ENCODE results near the gene VIPAS39.
A peak's percentile ranks its signal among the peaks of the same experiment; 100 is the strongest.

GRCh38 chr14:77376771-77377501, 80.5 kb downstream of the VIPAS39 start, which contains the start of the genes SAMD15 and TMED8:
- TF ChIP-seq CTCF (IDR thresholded peaks at IDR 0.05) (peak; percentile 19 to 41 (median 25)), POLR2A (IDR thresholded peaks at IDR 0.05) (peak; percentile 35)
